IPS-11a (cell line): Measurements from ENCODE around the gene CD47.
A peak's percentile ranks its signal among the peaks of the same experiment; 100 is the strongest.

Source experiments
- H3K4me3 ChIP-seq: one replicate; pipeline ENCODE4 v1.5.1; 2013; ENCODE audit warnings: low read depth, low read length, control low read depth

CD47 gene

GRCh38 chr3:108090701-108091497, at the start of gene CD47:
CD47 (minus strand) TSS chr3:108091031; CDS start chr3:108090908, 123 bp downstream.
- H3K4me3 ChIP-seq, result peak within 1 kb of the TSS; percentile 82

GRCh38 chr3:108137460-108137814, 46.6 kb upstream of the CD47 start:
- no peak overlapping the region for H3K4me3 ChIP-seq

DNA sequence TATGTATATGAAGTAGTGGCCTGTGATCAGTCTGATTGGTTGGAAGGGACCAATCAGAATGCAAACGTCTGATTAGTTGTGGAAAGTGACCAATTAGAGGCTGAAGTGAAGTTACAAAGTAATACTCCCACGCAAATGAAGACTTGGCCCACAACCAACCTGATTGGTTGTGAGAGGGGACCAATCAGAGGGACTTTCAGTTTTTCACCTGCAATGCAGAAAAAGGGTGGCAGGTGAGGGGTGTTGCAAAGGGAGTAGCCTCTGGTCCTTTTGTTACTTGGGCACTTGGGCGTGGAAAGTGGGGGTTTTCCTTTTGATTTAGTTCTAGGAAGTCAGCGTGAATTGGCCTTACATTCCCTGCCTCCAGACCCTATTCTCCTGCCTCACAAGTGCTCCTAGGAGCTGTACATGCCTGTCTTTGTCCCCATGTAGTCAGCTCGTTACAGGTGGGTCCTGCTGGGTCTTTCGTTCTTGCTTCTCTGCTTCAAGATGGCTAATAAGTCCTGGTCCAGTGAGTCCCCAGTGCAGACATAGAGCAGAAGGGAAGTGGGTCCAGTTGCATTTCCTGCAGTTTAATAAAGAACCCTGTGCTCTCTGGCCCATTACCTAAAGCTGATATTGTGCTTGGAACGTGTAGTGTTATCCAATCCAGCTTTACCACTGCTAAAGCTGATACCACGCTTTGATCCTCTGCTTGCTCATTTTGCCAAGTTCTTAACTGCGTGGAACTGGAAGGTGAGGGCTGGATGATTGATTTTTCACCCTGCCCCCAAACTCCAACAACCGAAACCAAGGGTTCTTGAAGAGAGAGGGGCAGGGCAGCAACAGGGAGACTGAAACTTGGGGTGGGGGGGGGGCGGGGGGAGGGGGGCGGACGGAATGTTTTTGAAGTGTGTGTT, 46.0 kb upstream of the CD47 start:
- H3K4me3 ChIP-seq, result no peak overlapping the region

- no peak overlapping the region for H3K4me3 ChIP-seq
These were observed 43.7 kb upstream of the CD47 start for GRCh38 chr3:108134555-108134880.

- H3K4me3 ChIP-seq, result no peak overlapping the region
These were observed 43.2 kb upstream of the CD47 start for GRCh38 chr3:108133858-108134554.

DNA sequence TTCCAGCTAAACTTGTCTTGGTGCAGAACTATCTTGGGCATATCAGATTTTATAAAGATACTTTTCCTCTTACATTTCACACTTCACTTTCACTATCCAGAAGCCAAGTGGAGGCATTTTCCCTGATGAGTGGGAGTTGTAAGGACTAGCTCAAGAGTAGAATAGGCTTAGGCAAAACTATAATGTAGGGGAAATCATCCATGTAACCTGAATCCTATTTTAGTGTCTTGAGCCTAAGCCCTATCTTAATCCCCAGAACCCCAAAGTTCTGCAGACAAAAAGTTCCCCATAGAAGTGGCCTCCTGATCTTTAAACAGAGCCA, 42.2 kb upstream of the CD47 start:
- H3K4me3 ChIP-seq, result no peak overlapping the region

DNA sequence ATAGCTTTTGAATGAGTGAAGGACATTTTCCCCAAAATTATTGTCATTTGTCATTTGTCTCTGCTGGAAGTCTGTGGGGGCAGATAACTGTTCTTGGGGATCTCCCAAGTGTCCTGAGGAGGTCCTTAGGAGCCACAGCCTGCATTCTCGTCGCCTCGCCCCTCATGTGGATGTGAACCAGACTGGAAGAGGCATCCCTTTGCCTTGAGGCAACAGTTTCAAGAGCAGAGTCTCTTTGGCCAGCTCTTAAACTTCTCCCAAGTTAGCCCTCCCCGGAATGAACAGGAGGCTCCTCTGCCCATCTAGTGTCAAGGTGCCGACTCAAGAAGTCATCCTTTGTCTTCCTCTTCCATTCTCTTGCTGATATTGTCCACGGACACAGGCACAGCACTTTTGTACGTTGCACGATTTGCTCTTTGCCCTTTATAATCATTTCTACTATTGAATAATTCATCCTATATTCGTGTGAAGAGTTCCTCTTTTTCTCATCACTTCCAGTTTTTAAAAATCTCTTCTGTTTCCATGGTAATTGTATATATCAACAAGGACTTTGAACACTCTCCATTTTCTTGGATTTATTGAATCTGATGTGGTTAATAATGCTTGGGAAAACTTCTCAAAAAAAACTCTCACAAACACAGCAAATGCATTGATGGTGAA, 40.8 kb upstream of the CD47 start:
- H3K4me3 ChIP-seq, result no peak overlapping the region

DNA sequence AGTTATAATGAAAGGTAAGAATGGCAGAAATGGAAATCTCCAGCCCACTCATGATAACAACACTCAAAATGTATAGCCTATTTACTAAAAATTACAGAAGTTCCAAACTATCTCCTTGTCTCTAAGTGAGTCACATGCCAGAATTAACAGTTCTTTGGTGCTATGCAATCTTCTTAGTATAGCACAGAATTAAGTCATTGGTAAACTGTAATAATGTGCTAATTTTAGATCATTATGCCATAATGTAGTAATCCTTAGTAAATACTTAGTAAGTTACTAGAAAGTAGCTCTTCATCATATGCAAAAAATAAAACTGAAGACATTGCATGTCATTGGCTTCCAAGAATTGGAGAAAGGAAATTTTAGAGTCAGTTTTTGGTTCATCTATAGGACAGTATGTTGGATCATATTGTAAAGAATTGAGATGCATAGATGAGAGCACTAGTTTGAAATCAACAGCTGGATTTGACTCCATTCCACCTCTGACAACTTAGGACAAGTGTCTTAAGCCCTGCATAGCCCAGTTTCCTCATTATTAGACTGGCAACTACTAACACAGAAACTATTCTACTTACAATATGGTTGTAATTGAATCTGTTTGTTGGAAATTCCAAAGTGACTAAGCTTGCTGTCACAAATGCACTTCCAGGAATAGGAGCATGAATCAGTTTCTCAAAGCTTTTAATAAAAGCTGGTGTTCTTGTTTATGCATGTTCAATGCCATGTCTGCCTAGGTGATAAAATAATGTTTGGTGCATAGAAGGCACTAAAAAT, 40.1 kb upstream of the CD47 start:
- no peak overlapping the region for H3K4me3 ChIP-seq

DNA sequence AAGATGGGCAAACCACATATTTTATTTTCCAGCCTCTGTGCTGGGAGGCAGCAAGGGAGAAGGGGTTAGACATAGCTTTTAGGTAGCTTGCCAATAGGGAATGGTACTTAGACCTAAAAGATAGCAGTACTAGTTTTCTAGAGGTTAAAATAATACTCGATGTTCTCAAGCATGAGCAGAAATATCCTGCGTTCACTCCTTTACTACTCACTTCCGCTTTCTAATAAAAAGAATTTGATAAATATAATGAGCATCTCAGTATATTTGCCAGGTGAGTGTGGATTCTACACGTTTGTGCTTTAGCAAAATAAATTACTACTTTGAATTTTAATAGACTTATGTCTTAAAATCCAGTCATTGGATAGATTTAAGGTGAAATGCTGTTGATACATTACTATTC, 39.4 kb upstream of the CD47 start:
- no peak overlapping the region for H3K4me3 ChIP-seq

DNA sequence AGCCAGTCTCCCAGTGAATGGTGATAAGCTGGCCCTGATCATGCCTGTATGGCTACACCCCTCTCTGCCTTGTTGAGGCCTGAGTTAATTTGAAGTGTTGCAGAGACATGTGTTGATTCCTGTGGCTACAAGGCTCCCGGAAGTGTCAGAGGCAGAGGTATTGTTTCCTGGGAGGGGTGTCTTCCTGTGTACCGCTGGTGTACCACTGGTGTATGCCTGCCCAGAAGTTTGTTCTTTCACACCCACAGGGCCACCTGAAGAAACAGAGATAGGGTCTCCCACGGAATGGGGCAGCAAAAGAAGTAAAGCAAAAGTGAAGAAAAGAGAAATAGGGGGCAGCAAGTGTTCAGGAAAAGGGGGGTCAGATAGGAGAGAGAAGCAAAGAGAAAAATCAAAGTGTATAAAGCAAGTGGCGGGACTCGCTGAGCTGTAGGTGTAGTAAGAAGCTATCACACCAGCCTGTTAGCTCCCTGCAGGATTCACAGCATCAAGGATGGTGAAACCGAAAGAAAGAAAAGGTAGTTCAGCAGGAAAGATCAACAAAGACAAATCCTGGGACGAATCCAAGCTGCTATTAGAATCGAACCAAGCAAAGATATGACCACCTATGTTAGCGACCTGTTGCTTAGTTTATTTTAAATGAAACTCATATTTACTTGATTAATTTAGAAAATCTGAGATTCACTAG, 36.6 kb upstream of the CD47 start:
- no peak overlapping the region for H3K4me3 ChIP-seq

DNA sequence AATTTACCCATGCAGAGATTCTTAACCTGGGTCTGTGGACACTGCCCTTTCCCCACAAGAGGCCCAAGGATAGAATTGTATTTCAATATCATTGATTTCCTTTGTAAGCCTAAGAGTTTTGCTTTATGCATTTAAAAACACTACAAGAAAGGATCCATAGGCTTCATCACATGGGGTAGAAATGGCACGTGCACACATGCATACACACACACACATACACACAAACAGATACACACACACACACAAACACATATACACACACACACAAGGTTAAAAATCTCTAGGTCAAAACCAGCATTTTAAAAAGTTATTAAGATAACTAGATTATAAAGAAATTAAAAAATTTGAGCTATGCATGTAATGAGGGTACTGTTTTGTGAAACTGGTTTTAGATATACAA, 35.5 kb upstream of the CD47 start:
- no peak overlapping the region for H3K4me3 ChIP-seq

GRCh38 chr3:108125550-108126071, 34.8 kb upstream of the CD47 start:
- no peak overlapping the region for H3K4me3 ChIP-seq

- H3K4me3 ChIP-seq, result no peak overlapping the region
These were observed 34.3 kb upstream of the CD47 start for GRCh38 chr3:108125153-108125543.

DNA sequence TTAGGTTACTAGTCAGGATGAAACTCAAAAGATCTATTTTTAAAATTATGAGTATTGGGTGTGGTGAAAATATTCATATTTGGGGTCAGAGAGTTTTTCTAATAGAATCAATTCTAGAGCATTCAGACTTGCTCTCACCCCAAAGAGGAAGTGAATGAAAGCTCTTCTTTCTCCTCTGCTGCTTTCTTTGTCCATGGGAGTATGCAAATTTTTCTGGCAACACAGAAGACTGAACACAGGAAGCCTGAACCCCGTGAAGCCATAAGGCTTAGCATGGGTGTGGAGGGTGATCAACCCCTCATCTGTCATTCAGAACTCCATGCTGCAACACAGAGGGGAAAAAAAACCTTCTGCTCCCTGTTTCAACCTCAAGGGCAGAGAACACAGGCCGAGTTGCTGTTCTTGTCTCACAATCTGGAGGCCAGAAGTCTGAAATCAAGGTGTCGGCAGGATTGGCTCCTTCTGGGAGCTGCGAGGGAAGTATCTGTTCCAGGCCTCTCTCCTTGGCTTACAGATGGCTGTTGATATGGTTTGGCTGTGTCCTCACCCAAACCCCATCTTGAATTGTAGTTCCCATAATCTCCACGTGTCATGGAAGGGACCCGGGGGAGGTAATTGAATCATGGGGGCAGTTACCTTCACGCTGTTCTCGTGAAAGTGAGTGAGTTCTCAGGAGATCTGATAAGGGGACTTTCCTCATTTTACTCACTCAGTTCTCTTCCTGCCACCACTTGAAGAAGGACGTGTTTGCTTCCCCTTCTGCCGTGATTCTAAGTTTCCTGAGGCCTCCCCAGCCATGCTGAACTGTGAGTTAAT, 33.7 kb upstream of the CD47 start:
- H3K4me3 ChIP-seq, result no peak overlapping the region

- no peak overlapping the region for H3K4me3 ChIP-seq
These were observed 32.5 kb upstream of the CD47 start for GRCh38 chr3:108123326-108123725.

- H3K4me3 ChIP-seq, result no peak overlapping the region
These were observed 31.4 kb upstream of the CD47 start for GRCh38 chr3:108122276-108122675.

- no peak overlapping the region for H3K4me3 ChIP-seq
These were observed 28.7 kb upstream of the CD47 start for GRCh38 chr3:108119398-108120104.

DNA sequence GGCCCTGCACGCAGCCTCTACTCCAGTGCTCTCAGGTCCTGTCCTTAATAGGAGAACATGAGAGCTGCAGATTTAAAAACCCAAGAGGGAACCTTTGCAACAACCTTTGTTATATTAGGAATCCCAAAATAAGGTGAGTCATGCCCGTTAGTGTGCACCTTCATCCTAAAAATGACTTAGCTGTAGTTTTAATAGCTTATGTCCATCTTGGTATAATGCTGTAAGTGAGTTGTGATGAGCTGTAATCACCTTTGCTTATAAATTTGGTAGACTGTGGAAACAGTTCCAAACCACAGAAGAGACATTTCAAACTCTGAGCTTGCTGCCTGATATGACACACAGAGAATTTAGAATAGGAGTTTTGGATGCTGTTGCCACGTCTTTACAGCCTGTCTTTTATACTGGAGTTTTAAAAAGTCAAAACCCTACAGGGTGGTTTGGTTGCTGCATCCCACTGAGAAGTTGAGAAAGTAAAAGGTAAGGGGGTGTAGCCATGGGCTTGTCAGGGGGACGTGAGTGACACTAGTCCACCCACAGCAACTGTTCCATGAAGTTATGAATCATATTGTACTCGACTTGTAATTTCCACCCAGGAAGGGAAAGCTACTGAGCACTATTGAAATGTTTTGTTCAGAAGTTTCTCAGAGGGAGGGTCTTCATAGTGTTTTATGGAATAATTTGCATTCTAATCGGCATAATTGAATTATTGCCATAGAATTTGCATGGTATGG, 27.4 kb upstream of the CD47 start:
- H3K4me3 ChIP-seq, result no peak overlapping the region
